Umbilical cord (tissue), 2 donors: ENCODE measurements around the gene GADD45B. TPM values are rescaled to one million over a fixed set of nuclear protein-coding genes. Genes with fewer than 3 reads are reported as not detected.
A peak's percentile ranks its signal among the peaks of the same experiment; 100 is the strongest.
"Not testable (repeated sequence)": the region's sequence is repeated elsewhere in the genome, so short reads cannot be mapped to it uniquely, and the experiment has no call there.

Experiments
- DNase-seq: peaks from one replicate; pipeline ENCODE4 v3.0.0-alpha.2; 2015; ENCODE audit warnings: low spot score
- total RNA-seq: library from RNA; depleted of rRNA; stranded (reverse); fragments of >200 nt; gene quantifications from one replicate; pipeline ENCODE4 v1.2.3, GENCODE V29; 2014; ENCODE audit warnings: low replicate concordance; ENCODE audit not compliant: insufficient read depth

Gene GADD45B
- total RNA-seq, 1 donor from 2014 or later = 58.7 TPM

GRCh38 chr19:2469102-2469914 is 6.6 kb upstream of the GADD45B start:
- DNase-seq = no peak

DNA sequence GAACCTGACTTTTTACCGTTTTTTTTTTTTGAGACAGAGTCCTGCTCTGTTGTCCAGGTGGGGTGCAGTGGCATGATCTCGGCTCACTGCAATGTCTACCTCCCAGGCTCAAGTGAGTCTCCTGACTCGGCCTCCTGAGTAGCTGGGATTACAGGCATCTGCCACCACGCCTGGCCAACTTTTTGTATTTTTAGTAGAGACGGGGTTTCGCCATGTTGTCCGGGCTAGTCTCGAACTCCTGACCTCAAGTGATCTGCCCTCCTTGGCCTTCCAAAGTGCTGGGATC is 6.1 kb upstream of the GADD45B start:
- DNase-seq = not testable (repeated sequence)

GRCh38 chr19:2474232-2475017 is 1.5 kb upstream of the GADD45B start:
- peak; percentile 90 for DNase-seq

DNA sequence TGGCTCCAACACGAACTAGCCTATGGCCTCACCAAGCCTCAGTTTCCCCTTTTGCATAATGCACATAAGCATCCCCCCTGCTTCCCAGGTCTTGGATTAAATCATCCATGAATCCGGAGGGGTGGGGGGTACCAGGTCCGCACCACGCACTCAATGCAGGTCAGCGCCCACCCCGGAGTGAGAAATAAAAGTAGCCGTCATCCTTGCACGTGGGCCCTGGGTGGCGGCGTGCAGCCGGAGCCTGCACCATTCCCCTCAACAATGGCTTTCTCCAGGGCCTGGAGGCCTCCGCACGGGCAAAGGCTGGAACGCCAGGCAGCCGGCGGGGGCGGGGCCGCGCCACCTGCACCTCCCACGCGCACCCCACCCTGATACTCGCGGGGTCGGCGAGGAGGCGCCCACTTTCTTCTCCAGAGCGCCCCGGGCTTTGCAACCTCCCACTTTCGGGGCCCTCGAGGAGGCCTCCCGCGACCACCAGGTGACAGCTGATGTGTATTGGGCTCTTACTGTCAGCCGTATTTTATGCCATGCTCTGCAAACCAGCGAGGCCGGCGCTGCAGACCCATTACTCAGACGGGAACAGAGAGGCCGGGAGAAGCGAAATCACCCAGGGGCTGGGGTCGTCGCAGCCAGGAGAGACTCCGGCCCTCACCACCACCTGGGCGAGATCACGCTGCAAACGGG is 767 bp upstream of the GADD45B start:
- DNase-seq = peak; percentile 64

GRCh38 chr19:2476451-2477140 is 669 bp downstream of the GADD45B start:
- DNase-seq = peak; percentile 57

- DNase-seq = peak; percentile 59
Observed at GRCh38 chr19:2477141-2477710, 1.3 kb downstream of the GADD45B start.

- DNase-seq = peak; percentile 58
Observed at GRCh38 chr19:2477732-2478191, 1.8 kb downstream of the GADD45B start.

DNA sequence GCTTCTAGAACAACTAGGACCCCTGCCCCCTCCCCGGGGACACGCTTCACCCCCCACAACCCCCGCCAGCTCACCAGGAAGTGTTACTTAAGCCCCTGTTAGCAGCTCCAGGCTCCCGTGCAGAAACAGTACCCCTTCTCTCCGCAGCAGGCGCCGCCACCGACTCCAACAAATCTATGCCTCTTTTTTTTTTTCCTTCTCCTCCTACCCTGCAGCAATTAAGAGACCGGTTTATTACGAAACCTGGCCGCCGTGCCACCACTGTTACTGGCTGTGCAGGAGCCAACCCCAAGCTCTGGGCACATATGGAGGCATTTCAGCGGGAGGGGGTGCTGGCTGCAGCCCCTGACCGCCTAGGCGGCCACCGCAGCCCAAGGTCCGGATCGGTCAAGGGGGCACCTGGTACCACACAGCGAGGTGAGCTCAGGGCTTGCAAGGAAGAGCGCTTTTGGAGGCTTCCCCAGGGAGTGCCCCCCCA is 2.4 kb downstream of the GADD45B start:
- DNase-seq = peak; percentile 64

DNA sequence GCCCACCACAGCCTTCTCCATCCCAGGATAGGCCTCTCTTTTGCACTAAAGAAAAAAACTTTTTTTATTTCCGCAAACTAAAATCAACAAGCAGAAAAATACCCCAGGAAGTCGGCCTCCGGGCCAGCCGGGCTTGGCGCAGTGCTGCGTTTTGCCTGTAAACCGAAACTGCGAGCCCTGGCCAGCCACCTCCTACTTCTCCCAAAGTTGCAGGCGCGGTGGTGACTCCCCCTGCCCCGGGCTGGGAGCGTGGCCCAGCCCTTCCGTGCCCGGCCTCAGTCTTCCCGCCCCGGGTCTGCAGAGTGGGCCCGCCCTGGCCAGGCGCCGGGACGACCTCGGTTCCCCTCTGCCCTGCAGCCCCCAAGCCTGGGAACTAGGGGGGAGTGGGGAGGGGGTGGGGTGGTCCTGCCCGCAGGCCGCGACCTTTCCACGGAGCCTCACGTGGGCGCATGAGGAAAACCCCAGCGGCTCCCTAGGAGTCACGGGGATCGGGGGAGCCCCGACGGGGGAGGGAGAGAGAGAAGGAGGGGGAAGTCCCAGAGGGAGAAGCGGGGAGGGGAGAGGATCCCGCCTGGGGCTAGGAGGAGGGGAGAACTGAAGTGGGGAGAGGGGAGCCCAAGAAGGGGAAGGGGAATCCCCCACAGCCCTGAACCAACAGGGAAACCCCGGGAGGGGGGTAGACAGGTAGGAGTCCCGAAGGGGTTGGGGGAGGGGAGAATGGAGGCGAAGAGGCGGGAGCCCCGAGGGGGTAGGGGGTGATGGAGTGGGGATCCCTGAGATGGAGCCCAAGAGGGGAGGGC is 3.0 kb downstream of the GADD45B start:
- DNase-seq = peak; percentile 53

- no peak for DNase-seq
Observed at GRCh38 chr19:2479556-2480194, 3.7 kb downstream of the GADD45B start.

- DNase-seq = no peak
Observed at GRCh38 chr19:2481466-2481865, 5.5 kb downstream of the GADD45B start.

DNA sequence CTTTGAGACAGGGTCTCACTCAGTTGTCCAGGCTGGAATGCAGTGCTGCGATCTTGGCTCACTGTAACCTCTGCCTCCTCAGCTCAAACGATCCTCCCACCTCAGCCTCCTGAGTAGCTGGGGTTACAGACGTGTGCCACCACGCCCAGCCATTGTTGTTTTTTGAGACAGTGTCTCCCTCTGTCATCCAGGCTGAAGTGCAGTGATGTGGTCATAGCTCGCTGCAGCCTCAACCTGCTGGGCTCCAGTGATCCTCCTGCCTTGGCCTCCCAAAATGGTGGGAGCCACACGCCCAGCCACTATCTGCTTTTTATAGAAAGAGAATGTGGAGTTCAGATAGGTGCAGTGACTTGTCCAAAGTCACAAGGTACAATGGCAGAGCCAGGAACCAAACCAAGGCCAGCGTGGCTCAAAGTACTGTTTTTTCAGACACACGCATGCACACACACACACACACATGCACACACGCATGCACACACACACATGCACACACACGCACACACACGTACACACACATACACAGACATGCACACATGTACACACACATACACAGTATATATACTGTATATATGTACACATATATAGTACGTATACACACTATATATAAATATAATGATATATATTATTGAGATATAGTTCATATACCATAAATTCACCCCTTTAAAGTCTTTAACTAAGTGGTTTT is 6.6 kb downstream of the GADD45B start:
- DNase-seq = no peak

DNA sequence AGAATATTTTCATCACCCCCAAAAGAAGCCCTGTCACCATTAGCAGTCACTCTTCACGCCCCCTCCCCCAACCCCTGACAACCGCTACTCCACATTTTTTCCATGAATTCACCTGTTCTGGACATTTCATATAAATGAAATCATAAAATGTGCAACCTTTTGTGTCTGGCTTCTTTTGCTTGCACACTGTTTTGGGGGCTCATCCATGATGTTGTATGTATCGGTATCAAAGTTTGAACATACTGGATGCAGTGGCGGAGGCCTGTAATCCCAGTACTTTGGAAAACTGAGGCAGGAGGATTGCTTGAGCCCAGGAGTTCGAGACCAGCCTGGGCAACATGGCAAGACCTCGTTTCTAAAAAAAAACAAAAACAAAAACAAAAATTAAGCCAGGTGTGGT is 7.2 kb downstream of the GADD45B start:
- no peak for DNase-seq

DNA sequence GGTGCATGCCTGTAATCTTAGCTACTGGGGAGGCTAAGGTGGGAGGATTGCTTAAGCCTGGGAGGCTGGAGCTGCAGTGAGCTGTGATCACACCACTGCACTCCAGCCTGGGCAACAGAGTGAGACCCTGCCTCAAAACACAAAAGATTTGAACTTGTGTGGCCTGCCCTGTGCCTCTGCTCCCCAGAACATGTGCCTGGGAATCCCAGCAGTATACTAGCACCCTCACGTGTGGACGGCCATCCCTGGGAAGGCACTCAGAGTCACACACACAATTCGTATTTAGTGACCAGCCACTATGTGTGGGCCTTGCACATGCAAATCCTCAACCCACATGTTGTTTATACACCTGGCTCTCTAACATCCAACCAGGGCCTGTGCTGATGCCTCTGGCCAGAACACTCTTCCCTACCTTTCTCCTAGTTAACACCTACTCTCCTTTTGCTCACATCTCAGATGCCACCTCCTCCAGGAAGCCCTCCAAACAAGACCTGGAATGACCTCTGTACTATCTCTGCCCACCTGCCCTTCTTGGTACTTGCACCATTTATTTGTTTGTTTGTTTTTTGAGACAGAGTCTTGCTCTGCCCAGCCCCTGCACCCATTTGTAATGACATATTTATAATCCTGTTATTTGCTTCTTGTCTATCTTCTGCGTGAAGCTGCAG is 7.7 kb downstream of the GADD45B start:
- no peak for DNase-seq

DNA sequence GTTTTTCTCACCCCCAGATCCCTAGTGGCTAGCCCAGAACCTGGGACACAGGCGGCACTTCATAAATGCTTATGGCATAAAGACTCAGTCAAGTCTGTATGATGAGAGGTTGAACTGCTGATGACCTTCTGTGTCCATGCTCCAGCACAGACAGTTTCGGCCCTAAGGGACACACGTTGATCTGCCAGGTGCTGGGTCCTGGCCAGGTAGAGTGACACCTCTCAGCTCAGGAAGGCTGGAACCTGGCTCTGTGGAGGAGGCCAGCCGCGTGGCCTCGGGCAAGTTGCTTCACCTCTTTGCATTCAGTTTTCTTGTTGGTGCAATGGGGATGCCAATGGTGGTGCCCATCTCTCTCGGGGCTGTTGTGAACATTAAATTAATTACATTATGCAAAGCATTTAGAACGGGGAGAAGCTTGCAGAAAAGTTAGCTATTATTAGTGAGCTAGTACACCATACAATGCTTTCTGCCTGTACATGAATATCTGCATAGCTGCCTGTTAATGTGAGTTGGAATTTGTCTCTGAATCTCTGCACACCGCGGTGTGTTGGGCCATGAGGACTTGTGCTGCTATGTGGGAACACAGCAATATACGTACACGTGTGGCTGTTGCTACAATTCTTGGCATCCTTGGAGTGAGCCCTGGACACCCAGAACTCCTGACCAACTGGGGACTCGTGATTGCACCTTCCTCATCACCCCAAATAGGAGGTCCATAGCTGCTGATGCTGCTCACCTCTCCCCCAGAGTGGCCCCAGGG is 8.4 kb downstream of the GADD45B start:
- DNase-seq = no peak

- DNase-seq = no peak
Observed at GRCh38 chr19:2485428-2485827, 9.5 kb downstream of the GADD45B start.

DNA sequence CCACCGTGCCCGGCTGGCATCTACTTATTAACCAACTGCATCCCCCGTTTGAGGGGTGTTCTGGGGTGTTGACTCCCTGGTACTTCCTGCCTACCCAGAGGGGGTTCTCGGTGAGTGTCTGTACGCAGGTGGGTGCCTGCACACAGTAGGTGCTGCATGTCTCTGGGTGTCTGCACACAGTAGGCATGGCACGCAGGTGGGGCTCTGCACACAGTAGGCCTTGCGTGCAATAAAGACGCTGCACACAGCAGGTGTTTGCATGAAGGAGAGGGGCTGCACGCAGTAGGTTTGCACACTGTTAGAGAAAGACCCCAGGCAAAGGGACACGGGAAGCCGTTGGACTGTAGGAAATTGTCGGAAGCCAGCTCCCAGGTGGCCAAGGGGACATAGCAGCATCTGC is 11.2 kb downstream of the GADD45B start:
- DNase-seq = no peak

GRCh38 chr19:2487842-2488241 is 11.9 kb downstream of the GADD45B start:
- DNase-seq = peak; percentile 55
